Neural cell (in vitro differentiated cells): ENCODE data around the gene HOXC6.

Experiments used
- CTCF ChIP-seq: fragments of 450-650 bp; IDR thresholded peaks from 2 replicates; pipeline ENCODE4 v1.5.1; 2014; ENCODE audit warnings: antibody characterized with exemption, mild to moderate bottlenecking, moderate library complexity; ENCODE audit not compliant: poor library complexity, severe bottlenecking
- EP300 ChIP-seq: fragments of 450-650 bp; conservative IDR thresholded peaks from 2 replicates; pipeline ENCODE4 v1.6.1; 2014; ENCODE audit warnings: antibody characterized with exemption, mild to moderate bottlenecking, moderate library complexity; ENCODE audit not compliant: poor library complexity, severe bottlenecking
- POLR2AphosphoS5 ChIP-seq: IDR thresholded peaks from 2 replicates; pipeline ENCODE4 v1.6.1; 2012
- TAF1 ChIP-seq: IDR thresholded peaks from 2 replicates; pipeline ENCODE4 v1.6.1; 2012; ENCODE audit warnings: low read depth
- TF ChIP-seq, protein P1 (sequence below): IDR thresholded peaks from 2 replicates; pipeline ENCODE4 v1.6.1; 2012; ENCODE audit warnings: borderline replicate concordance

DNA sequence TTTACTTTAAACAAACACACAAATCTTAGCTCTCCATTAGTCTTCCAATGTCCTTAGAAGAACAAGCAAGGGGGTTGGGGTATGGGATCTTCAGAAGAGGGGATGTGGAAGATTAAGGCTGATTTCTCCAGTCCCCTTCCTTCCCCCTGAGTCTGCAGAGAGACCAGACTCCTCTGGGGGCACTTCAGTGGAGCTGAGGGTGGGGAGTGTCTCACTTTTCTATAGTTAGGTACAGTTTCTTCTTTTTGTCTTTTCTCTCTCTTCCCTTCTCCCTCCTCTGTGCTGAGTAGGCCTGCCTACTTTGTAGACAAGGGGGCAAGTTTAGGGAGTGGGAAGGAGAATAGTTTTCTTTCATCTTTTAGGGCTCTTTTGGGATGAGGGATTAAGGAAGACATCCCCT is 27.9 kb downstream of the HOXC6 start:
- TF ChIP-seq, protein P1, sequence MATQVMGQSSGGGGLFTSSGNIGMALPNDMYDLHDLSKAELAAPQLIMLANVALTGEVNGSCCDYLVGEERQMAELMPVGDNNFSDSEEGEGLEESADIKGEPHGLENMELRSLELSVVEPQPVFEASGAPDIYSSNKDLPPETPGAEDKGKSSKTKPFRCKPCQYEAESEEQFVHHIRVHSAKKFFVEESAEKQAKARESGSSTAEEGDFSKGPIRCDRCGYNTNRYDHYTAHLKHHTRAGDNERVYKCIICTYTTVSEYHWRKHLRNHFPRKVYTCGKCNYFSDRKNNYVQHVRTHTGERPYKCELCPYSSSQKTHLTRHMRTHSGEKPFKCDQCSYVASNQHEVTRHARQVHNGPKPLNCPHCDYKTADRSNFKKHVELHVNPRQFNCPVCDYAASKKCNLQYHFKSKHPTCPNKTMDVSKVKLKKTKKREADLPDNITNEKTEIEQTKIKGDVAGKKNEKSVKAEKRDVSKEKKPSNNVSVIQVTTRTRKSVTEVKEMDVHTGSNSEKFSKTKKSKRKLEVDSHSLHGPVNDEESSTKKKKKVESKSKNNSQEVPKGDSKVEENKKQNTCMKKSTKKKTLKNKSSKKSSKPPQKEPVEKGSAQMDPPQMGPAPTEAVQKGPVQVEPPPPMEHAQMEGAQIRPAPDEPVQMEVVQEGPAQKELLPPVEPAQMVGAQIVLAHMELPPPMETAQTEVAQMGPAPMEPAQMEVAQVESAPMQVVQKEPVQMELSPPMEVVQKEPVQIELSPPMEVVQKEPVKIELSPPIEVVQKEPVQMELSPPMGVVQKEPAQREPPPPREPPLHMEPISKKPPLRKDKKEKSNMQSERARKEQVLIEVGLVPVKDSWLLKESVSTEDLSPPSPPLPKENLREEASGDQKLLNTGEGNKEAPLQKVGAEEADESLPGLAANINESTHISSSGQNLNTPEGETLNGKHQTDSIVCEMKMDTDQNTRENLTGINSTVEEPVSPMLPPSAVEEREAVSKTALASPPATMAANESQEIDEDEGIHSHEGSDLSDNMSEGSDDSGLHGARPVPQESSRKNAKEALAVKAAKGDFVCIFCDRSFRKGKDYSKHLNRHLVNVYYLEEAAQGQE: no peak
- TF ChIP-seq TAF1: no peak
- TF ChIP-seq CTCF: no peak
- no peak for TF ChIP-seq EP300
- TF ChIP-seq POLR2AphosphoS5: no peak
